Skeletal muscle tissue (tissue), 4 donors: ENCODE measurements around the gene PBX1. TPM values are rescaled to one million over a fixed set of nuclear protein-coding genes. Genes with fewer than 3 reads are reported as not detected.

Source experiments
- H3K27ac ChIP-seq: one replicate; pipeline ENCODE4 v1.7.0; 2013; ENCODE audit warnings: mild to moderate bottlenecking, low read depth, low read length, inconsistent platforms
- H3K27me3 ChIP-seq, 3 donors: one replicate each; pipeline ENCODE4 v1.7.0; 2013; ENCODE audit warnings: low read length in 3 of 3; ENCODE audit not compliant: control insufficient read depth in 3 of 3, insufficient read depth in 3 of 3
- H3K36me3 ChIP-seq, 3 donors: one replicate each; pipeline ENCODE4 v1.7.0; 2013; ENCODE audit warnings: low read length in 3 of 3; ENCODE audit not compliant: control insufficient read depth in 3 of 3, insufficient read depth in 3 of 3
- H3K4me1 ChIP-seq, 3 donors: one replicate each; pipeline ENCODE4 v1.7.0; 2013; ENCODE audit warnings: low read length in 3 of 3, mild to moderate bottlenecking in 3 of 3; ENCODE audit not compliant: control insufficient read depth in 3 of 3, insufficient read depth in 3 of 3
- H3K4me3 ChIP-seq, 3 donors: one replicate each; pipeline ENCODE4 v1.7.0; 2013; ENCODE audit warnings: low read length in 3 of 3
- H3K9ac ChIP-seq, 3 donors: one replicate each; pipeline ENCODE4 v1.7.0; 2013; ENCODE audit warnings: low read length in 3 of 3, mild to moderate bottlenecking in 3 of 3, moderate library complexity in 2 of 3, low read depth in 1 of 3
- H3K9me3 ChIP-seq, 3 donors: one replicate each; pipeline ENCODE4 v1.7.0; 2013; ENCODE audit warnings: low read length in 3 of 3; ENCODE audit not compliant: control insufficient read depth in 3 of 3
- total RNA-seq: library from RNA; depleted of rRNA; stranded (reverse); fragments of >200 nt; gene quantifications from one replicate; pipeline ENCODE4 v1.2.3, GENCODE V29; 2014
- donor health status: Osteomylitis.

PBX1 gene
- total RNA-seq, 1 donor from 2014 or later, result 53.2 TPM

DNA sequence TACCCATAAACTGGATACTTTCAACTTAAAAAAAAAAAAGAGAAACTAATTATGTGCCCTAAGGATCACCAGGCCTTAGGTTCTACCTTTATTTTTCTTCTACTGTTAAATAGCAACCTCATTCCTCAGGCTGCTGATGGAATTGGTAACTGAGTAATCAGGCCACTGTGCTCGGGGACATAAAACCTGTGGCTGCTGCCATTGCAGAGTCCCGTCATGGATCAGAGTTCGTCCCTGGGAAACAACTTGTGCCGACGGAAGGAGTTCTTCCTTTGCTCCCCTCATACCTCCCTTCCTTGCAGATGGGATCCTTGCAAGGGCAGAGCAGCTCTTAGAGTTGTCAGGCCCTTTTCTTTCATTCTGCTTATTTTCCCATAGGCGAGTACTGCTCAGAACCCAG, 123.6 kb downstream of the PBX1 start:
- Histone ChIP-seq H3K9ac (no peak overlapping the region), H3K36me3 (peaks cover 0 to 9% (median 2%) of the 10 kb centered on the region in 3 donors), H3K9me3 (no peaks in the 10 kb centered on the region), H3K27me3 (no peaks in the 10 kb centered on the region), H3K27ac (no peak overlapping the region), H3K4me1 (no peaks in the 10 kb centered on the region), H3K4me3 (no peak overlapping the region)

DNA sequence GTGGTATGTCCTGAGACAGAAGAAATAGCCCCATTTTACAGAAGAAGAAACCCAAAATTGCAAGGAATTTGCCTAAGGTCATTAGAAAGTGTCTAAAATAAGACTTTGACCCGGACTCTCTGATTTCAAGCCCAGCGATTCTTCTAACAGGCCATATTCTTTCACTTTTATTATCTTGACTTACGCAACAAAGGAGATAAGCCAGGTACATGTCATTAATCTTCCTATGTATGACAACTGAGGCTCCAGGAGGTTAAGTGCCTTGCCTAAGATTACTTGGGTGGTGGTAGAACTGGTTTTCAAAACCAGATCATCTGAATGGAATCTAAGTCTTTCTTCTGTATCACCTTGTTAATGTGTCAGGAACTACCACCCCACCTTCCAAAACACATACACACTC, 124.3 kb downstream of the PBX1 start:
- no peaks in the 10 kb centered on the region for H3K9me3 ChIP-seq
- peaks cover 0 to 9% (median 2%) of the 10 kb centered on the region in 3 donors for H3K36me3 ChIP-seq
- H3K9ac ChIP-seq, result no peak overlapping the region
- no peaks in the 10 kb centered on the region for H3K27me3 ChIP-seq
- no peaks in the 10 kb centered on the region for H3K4me1 ChIP-seq
- H3K4me3 ChIP-seq, result no peak overlapping the region
- no peak overlapping the region for H3K27ac ChIP-seq

DNA sequence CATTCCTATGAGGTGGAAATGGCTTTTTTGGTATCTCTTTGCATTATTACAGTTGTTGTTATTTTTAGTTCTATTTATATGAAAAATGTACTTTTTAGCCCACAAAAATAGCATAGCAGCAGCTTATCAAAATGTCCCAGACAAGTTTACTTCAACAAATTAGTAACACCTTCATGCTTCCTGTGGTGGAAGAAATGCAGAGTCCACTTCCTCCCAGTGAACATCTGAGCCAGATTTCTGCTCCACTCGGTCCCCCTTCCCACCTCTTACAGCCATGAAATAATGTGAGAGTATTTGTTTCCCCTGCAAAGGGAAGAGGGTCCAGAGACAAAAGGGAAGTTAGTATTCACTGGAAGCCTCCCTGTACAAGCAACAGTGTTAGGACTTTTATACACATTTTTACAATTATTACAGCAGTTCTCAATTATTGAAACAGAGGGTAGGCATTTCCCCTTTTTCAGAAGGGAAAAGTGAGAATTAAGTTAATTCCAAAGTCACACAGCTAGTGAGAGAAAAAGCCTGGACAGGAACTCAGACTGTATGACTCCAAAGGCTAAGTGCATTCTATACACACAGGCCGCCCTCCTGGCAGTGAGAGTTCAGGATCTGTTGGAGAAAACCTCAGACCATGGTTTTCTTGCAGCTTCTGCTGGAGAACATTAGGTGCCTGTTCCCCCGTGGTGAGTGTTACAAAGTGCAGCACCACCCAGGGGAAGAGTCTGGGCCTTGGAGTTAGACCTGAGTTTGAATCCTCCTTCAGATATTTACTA, 126.5 kb downstream of the PBX1 start:
- Histone ChIP-seq H3K27me3 (no peaks in the 10 kb centered on the region), H3K4me1 (no peaks in the 10 kb centered on the region), H3K9me3 (no peaks in the 10 kb centered on the region), H3K4me3 (no peak overlapping the region), H3K27ac (no peak overlapping the region), H3K9ac (no peak overlapping the region), H3K36me3 (peaks cover 0 to 4% (median 0%) of the 10 kb centered on the region in 3 donors)

DNA sequence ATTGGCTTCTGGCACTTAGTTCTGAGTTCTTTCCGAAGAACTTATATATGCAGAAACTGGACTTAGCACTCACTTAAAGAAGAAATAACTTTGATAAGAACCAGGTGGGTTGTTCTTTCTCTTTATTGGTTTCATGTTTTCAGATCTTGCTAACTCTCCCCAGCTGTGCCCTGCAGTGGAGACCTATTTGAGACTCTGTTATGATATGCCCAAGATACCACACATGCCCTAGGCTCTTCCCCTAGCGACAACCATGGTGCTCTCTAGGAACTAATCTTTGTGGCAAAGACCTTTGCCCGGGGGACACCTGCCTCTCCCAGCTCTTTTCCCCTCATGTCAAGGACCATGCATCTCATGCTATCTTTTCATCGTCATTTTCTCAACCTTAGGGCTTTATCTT, 128.8 kb downstream of the PBX1 start:
- Histone ChIP-seq H3K9ac (no peak overlapping the region), H3K27ac (no peak overlapping the region), H3K4me3 (no peak overlapping the region), H3K36me3 (no peaks in the 10 kb centered on the region), H3K4me1 (peaks cover 0 to under 1% (median 0%) of the 10 kb centered on the region in 3 donors), H3K9me3 (no peaks in the 10 kb centered on the region), H3K27me3 (no peaks in the 10 kb centered on the region)

DNA sequence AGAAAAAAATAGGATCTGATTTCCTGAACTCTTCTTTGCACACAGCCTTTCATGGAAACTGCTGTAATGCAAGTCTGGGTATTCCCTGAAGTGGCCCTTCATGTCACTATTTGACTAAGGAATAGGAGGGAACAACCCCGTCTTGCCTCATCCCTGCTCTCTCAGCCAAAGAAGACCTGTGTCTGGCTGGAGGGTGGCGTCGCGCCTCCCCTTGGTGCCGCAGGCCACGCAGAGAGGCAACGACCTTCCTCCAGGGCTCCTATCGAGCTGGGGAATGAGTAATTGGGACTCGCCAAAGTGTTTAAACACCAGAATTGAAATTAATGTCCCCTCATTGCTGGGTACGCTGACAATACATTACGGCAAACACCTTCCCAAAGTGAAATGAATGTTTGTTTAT, 129.8 kb downstream of the PBX1 start:
- no peak overlapping the region for H3K27ac ChIP-seq
- no peak overlapping the region for H3K4me3 ChIP-seq

DNA sequence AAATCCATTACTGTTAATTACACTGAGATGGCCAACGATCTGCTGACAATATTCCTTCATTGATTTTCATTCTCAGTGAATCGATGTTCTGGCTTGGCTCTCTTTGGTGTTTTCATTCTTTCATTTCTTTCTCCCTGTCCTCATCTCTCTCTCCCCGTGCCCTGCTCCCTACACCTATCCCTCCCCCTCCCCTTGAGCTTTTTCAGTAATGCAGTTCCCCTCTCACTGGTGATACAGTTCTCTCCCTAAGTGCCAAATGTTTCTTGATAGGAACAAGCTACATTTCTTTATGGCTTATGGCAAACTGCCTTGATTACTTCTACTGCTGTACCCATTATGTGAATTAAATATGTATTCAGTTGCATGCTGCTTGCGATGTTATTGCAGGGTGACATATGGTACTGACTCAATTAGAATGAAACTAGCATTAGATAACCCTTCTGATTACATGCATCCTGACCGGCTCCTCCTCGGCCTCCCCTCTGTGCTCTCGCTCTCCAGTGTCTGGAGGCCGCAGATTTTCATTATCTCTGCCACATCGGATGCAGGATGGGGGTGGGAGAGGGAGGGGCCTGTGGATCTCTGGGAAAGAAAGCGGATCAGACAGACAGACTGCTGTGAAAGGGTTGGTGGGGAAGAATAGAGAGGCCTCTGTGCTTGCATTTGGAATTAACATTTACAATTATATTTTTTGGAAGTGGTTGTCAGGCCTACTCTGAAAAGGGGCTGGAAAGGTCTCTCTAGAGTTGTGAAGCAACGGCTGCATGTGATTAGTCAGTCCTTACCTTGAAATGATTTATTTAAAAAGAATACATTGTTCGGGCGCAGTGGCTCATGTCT, 130.9 kb downstream of the PBX1 start:
- Histone ChIP-seq H3K4me1 (peaks cover 0 to 12% (median 7%) of the 10 kb centered on the region in 3 donors), H3K9me3 (no peaks in the 10 kb centered on the region), H3K27ac (no peak overlapping the region), H3K36me3 (no peaks in the 10 kb centered on the region), H3K27me3 (no peaks in the 10 kb centered on the region), H3K4me3 (no peak overlapping the region), H3K9ac (no peak overlapping the region)

More for the DNA sequence above, 129.8 kb downstream of the PBX1 start:
- H3K36me3 ChIP-seq, result no peaks in the 10 kb centered on the region
- H3K4me1 ChIP-seq, result peaks cover 0 to 11% (median 7%) of the 10 kb centered on the region in 3 donors
- H3K9me3 ChIP-seq, result no peaks in the 10 kb centered on the region
- H3K27me3 ChIP-seq, result no peaks in the 10 kb centered on the region
- H3K9ac ChIP-seq, result no peak overlapping the region

DNA sequence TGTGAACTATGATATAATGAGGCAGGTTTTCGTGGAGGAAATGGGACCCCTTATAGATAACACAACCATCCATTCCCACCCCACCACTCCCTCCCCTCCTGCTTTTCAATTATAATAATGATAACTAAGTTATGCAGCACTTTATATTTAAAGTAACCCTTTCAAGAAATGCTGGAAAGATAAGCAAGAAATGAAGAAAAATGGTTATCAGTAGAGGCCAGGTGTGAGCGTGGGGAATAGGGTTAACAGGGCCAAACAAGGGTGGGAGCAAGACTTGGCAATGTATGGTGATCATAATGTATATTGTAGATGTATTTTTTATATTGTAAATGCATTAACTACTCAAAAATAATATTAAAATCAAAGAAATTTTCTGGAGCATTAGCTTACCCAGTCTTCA, 133.4 kb downstream of the PBX1 start:
- Histone ChIP-seq H3K9me3 (no peaks in the 10 kb centered on the region), H3K36me3 (no peaks in the 10 kb centered on the region), H3K9ac (no peak overlapping the region), H3K4me3 (no peak overlapping the region), H3K4me1 (peaks cover 0 to 12% (median 7%) of the 10 kb centered on the region in 3 donors), H3K27ac (no peak overlapping the region), H3K27me3 (no peaks in the 10 kb centered on the region)

DNA sequence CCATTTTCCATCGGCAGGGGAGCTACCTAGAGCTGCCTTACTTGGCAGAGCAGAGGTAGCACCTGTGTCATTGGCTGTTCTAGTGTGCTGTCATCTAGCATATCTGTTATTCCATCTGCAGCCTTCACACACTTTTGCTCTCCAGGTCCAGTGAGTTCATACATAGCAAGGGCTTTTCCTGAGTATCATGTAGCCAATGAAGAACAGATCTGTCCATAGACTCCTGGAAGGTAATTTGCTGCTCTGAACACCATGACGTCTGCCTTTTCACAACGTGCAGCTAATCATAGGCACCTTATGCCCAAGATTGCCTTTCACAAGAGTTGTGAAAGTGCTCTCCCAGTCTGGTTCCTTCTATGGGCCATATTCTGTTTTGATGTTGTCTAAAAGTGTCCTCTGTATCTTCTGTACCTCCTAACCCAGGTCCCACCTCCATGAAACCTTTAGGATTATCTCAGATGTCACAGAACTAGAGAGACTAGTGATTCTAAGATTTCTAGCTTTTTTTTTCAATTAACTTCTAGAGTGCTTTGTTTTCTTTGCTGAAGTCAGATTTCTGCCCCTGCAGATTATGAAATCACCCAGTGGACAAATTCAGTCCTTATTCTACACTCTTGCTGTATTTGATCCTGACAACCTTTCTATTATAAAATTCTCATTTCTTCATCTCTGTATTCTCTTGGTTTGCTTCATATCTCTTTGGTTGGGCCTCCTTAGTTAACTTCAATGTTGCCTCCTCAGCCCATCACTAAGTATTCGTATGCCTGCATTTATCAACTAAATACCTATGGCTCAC, 134.8 kb downstream of the PBX1 start:
- no peak overlapping the region for H3K4me3 ChIP-seq
- no peaks in the 10 kb centered on the region for H3K9me3 ChIP-seq
- H3K36me3 ChIP-seq, result no peaks in the 10 kb centered on the region
- H3K27ac ChIP-seq, result no peak overlapping the region
- H3K9ac ChIP-seq, result no peak overlapping the region
- H3K27me3 ChIP-seq, result no peaks in the 10 kb centered on the region
- H3K4me1 ChIP-seq, result peaks cover 0 to 12% (median 7%) of the 10 kb centered on the region in 3 donors

DNA sequence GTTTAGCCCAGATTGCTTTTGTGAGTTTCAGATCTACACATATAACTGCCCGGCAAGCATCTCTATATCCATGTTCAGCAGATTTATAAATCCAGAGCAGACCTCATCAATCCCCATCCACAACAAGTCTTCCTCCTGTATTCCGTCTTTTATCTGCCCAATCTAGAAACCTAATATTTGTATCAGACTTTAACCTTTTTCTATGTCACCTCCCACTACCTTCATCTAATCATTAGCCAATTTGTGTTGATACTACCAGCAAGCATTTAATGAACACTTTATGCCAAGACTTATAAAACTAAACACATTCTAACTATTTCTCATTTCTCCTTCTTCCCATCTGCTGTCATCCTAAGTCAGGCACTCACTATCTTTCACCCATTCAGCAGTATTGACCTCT, 135.5 kb downstream of the PBX1 start:
- no peaks in the 10 kb centered on the region for H3K36me3 ChIP-seq
- H3K9ac ChIP-seq, result no peak overlapping the region
- no peak overlapping the region for H3K27ac ChIP-seq
- peaks cover 2 to 15% (median 10%) of the 10 kb centered on the region in 3 donors for H3K4me1 ChIP-seq
- no peaks in the 10 kb centered on the region for H3K9me3 ChIP-seq
- H3K27me3 ChIP-seq, result no peaks in the 10 kb centered on the region
- H3K4me3 ChIP-seq, result no peak overlapping the region
